SH-SY5Y (cell line): ENCODE data around the gene NRG3.

Experiments used
- GATA2 ChIP-seq: IDR thresholded peaks from 2 replicates; pipeline ENCODE4 v1.6.1; 2011; ENCODE audit warnings: mild to moderate bottlenecking, low read depth, low read length
- GATA3 ChIP-seq: IDR thresholded peaks from 2 replicates; pipeline ENCODE4 v1.6.1; 2011; ENCODE audit warnings: low read depth, mild to moderate bottlenecking, low read length, moderate library complexity

DNA sequence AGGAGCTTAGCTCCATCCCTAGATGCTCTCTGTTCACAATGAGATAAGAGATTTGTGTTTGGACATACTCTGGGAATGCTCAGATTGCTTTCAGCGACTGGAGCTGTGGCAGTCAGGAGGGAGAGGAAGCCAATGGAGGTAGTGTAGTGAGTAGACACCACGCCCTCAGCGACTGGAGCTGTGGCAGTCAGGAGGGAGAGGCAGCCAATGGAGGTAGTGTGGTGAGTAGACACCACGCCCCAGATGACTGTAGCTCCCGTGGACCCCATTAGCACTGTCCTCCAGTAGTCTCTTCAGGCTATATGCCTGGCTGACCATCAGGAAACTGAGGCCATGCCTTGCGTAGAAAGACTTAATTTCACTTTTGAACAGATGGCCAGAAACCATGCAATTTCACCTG lies 1033.8 kb downstream of the NRG3 start:
- TF ChIP-seq GATA3 (no peak), GATA2 (no peak)
